Measurements from ENCODE around the gene GTF3C2. TPM values are rescaled to one million over a fixed set of nuclear protein-coding genes. Genes with fewer than 3 reads are reported as not detected.
A peak's percentile ranks its signal among the peaks of the same experiment; 100 is the strongest.
"Not testable (repeated sequence)": the region's sequence is repeated elsewhere in the genome, so short reads cannot be mapped to it uniquely, and the experiment has no call there.

Gene GTF3C2
- total RNA-seq, 1 donor from 2014 or later = 19.2 TPM

DNA sequence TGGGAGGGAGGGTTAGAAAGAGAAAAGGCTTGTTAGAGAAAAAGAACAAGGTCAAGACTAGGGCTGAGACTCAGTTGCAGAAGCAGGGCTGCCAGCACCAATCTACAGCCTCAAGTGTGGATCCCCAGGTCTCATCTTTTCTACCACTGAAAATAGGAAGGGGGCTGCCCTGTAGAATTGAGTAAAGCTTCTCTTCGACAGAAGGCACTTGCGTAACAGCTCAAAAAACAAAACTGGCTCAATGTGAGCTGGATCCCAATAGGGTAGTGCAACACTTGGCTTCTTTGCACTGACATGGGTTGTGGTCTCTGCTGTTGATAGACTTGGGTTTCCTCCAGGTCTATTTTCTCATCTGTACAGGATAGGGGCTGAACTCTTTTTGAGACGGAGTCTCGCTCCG, 31.8 kb downstream of the GTF3C2 start:
- no peaks in the 10 kb centered on the region for H3K27me3 ChIP-seq (ENCODE audit: control insufficient read depth, insufficient read depth, low read length)
- TF ChIP-seq, protein P1, sequence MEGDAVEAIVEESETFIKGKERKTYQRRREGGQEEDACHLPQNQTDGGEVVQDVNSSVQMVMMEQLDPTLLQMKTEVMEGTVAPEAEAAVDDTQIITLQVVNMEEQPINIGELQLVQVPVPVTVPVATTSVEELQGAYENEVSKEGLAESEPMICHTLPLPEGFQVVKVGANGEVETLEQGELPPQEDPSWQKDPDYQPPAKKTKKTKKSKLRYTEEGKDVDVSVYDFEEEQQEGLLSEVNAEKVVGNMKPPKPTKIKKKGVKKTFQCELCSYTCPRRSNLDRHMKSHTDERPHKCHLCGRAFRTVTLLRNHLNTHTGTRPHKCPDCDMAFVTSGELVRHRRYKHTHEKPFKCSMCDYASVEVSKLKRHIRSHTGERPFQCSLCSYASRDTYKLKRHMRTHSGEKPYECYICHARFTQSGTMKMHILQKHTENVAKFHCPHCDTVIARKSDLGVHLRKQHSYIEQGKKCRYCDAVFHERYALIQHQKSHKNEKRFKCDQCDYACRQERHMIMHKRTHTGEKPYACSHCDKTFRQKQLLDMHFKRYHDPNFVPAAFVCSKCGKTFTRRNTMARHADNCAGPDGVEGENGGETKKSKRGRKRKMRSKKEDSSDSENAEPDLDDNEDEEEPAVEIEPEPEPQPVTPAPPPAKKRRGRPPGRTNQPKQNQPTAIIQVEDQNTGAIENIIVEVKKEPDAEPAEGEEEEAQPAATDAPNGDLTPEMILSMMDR (IDR thresholded peaks at IDR 0.05; ENCODE audit: insufficient read depth, low read length, severe bottlenecking) = no peak
- H3K36me3 ChIP-seq (ENCODE audit: control insufficient read depth, insufficient read depth, low read length) = peaks cover 18% of the 10 kb centered on the region
- no peak for FAIRE-seq
- DNase-seq (ENCODE audit: low read depth) = no peak
- H3K4me3 ChIP-seq (ENCODE audit: low read depth, low read length) = no peak overlapping the region

DNA sequence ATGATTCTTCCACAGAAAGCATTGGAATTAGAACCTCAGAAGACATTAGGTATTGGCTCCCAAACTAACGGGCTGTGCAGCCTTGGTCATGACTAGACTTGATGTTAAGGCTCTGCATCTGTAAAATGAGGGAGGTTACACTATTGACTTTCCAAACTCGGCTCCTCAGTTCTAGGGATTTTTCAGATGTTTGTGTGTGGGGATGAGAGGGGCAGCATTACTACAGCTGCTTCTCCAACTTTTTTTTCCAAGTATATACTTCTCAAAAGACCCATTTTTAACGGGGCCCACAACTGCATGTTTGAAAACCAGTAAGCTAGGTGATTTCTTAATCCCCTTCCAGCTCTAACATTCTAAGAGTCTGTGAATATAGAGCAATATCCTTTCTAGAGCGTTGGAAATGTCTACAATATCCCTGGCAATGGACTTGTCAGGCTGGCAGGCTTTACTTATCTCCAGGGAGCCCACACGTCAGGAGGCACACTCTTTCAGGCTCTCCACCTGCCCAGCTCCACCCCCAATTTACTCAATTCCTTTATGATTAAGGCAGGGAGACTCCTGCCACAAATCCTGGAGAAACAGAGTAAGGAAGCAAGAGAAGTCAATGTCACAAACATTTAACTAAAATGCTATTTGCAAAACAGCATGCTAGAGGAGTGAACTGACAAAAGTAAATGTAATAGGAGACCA, 32.8 kb downstream of the GTF3C2 start:
- peak; percentile 53 for DNase-seq (ENCODE audit: low read depth)
- FAIRE-seq = no peak
- H3K4me3 ChIP-seq (ENCODE audit: low read depth, low read length) = peak overlapping the region; percentile 90
- H3K36me3 ChIP-seq (ENCODE audit: control insufficient read depth, insufficient read depth, low read length) = peaks cover 13% of the 10 kb centered on the region
- no peaks in the 10 kb centered on the region for H3K27me3 ChIP-seq (ENCODE audit: control insufficient read depth, insufficient read depth, low read length)
- TF ChIP-seq, protein P1 (IDR thresholded peaks at IDR 0.05; ENCODE audit: insufficient read depth, low read length, severe bottlenecking) = no peak

DNA sequence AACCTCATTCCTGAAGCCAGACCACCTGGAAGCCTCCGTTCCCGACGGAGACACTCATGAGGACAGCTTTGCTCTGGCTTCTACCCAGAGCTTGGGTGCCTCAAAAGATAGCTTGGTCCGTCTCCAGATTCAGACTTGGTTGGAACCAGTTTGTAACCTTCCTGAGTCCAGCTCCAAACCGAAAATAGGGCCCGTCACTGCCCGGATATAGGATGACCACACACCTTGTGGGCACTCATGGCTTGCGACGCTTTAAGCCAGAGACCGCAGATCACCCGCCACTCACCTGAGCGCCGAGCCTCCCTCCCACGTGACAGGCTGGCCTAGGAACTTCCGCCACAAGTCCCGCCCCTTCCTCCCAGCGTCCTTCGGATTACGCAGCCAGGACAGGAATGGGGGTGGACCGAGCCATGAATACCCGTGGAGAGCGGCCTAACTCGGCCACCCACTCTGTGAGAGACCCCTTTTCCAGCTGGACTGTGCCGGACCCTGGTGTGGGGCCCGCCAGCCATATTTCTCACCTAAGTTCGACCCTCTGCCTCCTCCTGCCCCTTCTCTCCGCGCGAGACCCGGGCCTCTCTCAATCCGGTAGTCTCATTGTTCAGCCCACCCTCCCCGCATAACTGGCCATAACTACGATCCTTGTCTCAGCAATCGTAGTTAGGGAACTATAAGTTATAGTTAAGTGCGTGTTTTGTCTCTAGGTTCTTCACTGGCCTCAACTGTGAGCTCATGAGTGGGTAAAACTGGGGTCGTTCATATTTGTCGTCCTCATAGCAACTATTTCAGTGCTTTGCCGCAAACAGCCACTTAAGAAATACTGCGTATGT, 33.6 kb downstream of the GTF3C2 start, which contains the start of gene MPV17:
MPV17 (minus strand) TSS at position 332 of the 830 bp plus-strand sequence. CDS start 580 bp downstream, outside the sequence.
- Histone ChIP-seq H3K27me3 (ENCODE audit: control insufficient read depth, insufficient read depth, low read length) (no peaks in the 10 kb centered on the region), H3K36me3 (ENCODE audit: control insufficient read depth, insufficient read depth, low read length) (peaks cover 11% of the 10 kb centered on the region), H3K4me3 (ENCODE audit: low read depth, low read length) (peak within 1 kb of the TSS; percentile 90)
- peak; percentile 87 for DNase-seq (ENCODE audit: low read depth)
- TF ChIP-seq, protein P1 (IDR thresholded peaks at IDR 0.05; ENCODE audit: insufficient read depth, low read length, severe bottlenecking) = no peak
- FAIRE-seq = no peak

DNA sequence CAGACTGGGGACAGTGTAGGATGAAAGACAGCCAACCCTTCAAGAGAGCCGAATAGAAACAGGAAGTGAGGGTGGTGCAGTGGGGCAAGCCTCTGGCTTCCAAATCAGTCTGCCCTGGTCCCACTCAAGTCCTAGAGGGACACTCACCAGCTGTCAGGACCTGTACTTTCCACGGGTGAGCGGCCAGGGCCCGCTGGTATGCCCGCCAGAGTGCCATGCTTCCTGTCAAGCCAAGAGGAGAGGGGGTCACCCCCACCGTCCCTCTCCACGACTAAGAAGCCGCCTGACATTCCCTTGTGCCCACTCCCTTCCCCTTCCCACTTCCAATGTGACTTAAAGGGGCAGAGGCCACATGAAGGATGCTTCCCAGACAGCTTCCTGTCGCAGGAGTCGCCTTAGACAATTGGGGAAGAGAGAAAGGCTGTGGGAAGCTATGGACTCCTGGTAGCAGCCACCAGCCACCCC, 34.2 kb downstream of the GTF3C2 start:
- Histone ChIP-seq H3K27me3 (ENCODE audit: control insufficient read depth, insufficient read depth, low read length) (no peaks in the 10 kb centered on the region), H3K36me3 (ENCODE audit: control insufficient read depth, insufficient read depth, low read length) (peaks cover 10% of the 10 kb centered on the region), H3K4me3 (ENCODE audit: low read depth, low read length) (peak overlapping the region; percentile 90)
- peak; percentile 15 for DNase-seq (ENCODE audit: low read depth)
- FAIRE-seq = no peak
- TF ChIP-seq, protein P1 (IDR thresholded peaks at IDR 0.05; ENCODE audit: insufficient read depth, low read length, severe bottlenecking) = no peak

DNA sequence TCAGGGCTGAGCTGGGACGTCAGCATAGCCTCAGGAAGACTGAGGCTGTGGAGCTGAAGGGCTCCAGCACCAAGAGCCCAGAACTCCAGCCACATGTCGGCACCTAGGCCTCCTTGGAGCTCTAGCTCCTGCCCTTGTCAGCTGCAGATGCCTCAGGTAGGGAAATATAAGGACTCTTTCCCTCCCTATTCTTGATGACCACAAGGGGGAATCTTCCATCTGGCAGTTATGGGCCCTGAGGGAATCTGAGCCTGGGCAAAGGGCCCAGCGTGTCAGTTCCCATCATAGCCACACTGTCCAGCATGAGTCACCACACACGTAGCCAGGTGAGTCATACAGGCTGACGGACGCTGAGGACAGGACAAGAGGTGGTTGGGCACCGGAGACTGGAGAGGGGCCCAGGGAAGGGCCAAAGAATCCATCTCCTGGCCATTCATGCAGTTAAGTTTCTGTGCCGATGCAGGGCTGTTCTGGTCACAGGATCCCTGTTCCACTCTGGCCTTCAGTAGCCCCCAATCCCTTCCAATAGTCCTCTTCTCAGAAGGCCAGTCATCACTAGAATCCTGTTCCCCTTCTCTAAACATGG, 35.5 kb downstream of the GTF3C2 start:
- FAIRE-seq = no peak
- no peak overlapping the region for H3K4me3 ChIP-seq (ENCODE audit: low read depth, low read length)
- peak; percentile 98 for DNase-seq (ENCODE audit: low read depth)
- no peaks in the 10 kb centered on the region for H3K27me3 ChIP-seq (ENCODE audit: control insufficient read depth, insufficient read depth, low read length)
- no peaks in the 10 kb centered on the region for H3K36me3 ChIP-seq (ENCODE audit: control insufficient read depth, insufficient read depth, low read length)
- TF ChIP-seq, protein P1 (IDR thresholded peaks at IDR 0.05; ENCODE audit: insufficient read depth, low read length, severe bottlenecking) = peak; percentile 66

DNA sequence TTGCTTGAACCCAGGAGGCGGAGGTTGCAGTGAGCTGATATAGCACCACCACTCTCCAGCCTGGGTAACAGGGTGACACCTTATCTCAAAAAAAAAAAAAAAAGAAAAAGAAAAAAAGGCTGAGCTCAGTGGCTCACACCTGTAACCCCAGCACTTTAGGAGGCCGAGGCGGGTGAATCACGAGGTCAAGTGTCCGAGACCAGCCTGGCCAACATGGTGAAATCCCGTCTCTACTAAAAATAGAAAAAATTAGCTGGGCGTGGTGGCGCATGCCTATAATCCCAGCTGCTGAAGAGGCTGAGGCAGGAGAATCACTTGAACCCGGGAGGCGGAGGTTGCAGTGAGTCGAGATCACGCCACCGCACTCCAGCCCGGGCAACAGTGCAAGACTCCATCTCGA, 36.7 kb downstream of the GTF3C2 start:
- DNase-seq (ENCODE audit: low read depth); H3K27me3 ChIP-seq (ENCODE audit: control insufficient read depth, insufficient read depth, low read length); H3K4me3 ChIP-seq (ENCODE audit: low read depth, low read length); FAIRE-seq; H3K36me3 ChIP-seq (ENCODE audit: control insufficient read depth, insufficient read depth, low read length): not testable (repeated sequence)

Measured in bronchial epithelial cell (primary cell).